Measurements from ENCODE around the gene CLIC3. TPM values are rescaled to one million over a fixed set of nuclear protein-coding genes. Genes with fewer than 3 reads are reported as not detected.
"Not testable (repeated sequence)": the region's sequence is repeated elsewhere in the genome, so short reads cannot be mapped to it uniquely, and the experiment has no call there.

Gene CLIC3
- total and polyA plus RNA-seq, 10 donors = 2.9 to 10.7 (median 5.4) TPM

DNA sequence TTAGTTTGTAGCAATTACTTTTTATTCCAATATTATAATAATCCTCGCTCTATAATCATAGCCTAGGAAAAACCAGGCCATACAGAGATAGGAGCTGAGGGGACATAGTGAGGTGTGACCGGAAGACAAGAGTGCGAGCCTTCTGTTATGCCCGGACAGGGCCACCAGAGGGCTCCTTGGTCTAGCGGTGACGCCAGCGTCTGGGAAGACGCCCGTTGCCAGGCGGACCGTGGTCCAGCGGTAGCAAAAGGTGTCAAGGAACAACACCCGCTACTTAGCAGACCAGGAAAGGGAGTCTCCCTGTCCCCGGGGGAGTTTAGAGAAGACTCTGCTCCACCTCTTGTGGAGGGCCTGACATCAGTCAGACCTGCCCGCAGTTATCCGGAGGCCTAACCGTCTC, 7.9 kb upstream of the CLIC3 start:
- Histone ChIP-seq H3K36me3 (peaks cover 0 to 21% (median 5%) of the 10 kb centered on the region in 6 donors), H3K4me1 (peaks cover 14 to 53% (median 25%) of the 10 kb centered on the region in 6 donors)
- H3K4me3 ChIP-seq; H3K9me3 ChIP-seq; DNase-seq; H3K27me3 ChIP-seq (replicated peaks in 1 of 7); intact Hi-C loops (cut with DNase I; ENCODE audit: low total_unique reads); H3K27ac ChIP-seq: not testable (repeated sequence)
- 36 to 48% (median 42%) methylated on average over 17 of the region's 17 CpGs for WGBS, 5 donors
- TF ChIP-seq, protein P1, sequence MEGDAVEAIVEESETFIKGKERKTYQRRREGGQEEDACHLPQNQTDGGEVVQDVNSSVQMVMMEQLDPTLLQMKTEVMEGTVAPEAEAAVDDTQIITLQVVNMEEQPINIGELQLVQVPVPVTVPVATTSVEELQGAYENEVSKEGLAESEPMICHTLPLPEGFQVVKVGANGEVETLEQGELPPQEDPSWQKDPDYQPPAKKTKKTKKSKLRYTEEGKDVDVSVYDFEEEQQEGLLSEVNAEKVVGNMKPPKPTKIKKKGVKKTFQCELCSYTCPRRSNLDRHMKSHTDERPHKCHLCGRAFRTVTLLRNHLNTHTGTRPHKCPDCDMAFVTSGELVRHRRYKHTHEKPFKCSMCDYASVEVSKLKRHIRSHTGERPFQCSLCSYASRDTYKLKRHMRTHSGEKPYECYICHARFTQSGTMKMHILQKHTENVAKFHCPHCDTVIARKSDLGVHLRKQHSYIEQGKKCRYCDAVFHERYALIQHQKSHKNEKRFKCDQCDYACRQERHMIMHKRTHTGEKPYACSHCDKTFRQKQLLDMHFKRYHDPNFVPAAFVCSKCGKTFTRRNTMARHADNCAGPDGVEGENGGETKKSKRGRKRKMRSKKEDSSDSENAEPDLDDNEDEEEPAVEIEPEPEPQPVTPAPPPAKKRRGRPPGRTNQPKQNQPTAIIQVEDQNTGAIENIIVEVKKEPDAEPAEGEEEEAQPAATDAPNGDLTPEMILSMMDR (IDR thresholded peaks at IDR 0.05 in 8 of 11, conservative IDR thresholded peaks at IDR 0.05 in 3 of 11) = peak in 10 of 11 experiments; percentile 19 to 72 (median 62)
- TF ChIP-seq POLR2AphosphoS5 (IDR thresholded peaks at IDR 0.05) = peak in 2 of 3 donors; percentile 11 to 26

DNA sequence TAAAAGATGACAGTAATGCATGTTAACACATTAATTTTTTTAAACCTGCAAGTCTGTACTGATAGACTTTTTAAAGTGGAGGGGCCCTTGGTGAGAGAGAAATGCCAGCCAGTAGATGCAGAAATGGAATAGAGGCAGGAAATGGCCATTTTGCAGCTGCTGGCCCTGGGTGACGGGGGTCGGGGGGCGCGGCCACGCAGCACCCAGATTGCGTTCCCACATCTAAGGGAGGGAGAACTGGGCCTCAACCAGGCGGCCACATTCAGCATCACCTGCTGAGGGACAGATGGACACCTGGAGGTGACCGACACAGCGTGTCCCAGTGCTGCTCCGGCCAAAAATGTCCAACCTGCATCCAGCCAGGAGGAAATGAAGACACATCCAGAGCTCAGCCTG, 6.3 kb upstream of the CLIC3 start:
- Histone ChIP-seq H3K4me1 (peaks cover 27 to 70% (median 41%) of the 10 kb centered on the region in 6 donors), H3K36me3 (peaks cover 0 to 6% (median 1%) of the 10 kb centered on the region in 6 donors), H3K27ac (no peak overlapping the region), H3K9me3 (no peaks in the 10 kb centered on the region), H3K27me3 (replicated peaks in 1 of 7) (no peaks in the 10 kb centered on the region), H3K4me3 (no peak overlapping the region)
- 81 to 87% (median 84%) methylated on average over 10 of the region's 10 CpGs for WGBS, 5 donors
- DNase-seq = no peak
- TF ChIP-seq POLR2A (IDR thresholded peaks at IDR 0.05) = no peak
- no peak for TF ChIP-seq POLR2AphosphoS5 (IDR thresholded peaks at IDR 0.05)
- TF ChIP-seq, protein P1 (IDR thresholded peaks at IDR 0.05 in 8 of 11, conservative IDR thresholded peaks at IDR 0.05 in 3 of 11) = no peak
- intact Hi-C loops (cut with DNase I; ENCODE audit: low total_unique reads) = no loop called here

DNA sequence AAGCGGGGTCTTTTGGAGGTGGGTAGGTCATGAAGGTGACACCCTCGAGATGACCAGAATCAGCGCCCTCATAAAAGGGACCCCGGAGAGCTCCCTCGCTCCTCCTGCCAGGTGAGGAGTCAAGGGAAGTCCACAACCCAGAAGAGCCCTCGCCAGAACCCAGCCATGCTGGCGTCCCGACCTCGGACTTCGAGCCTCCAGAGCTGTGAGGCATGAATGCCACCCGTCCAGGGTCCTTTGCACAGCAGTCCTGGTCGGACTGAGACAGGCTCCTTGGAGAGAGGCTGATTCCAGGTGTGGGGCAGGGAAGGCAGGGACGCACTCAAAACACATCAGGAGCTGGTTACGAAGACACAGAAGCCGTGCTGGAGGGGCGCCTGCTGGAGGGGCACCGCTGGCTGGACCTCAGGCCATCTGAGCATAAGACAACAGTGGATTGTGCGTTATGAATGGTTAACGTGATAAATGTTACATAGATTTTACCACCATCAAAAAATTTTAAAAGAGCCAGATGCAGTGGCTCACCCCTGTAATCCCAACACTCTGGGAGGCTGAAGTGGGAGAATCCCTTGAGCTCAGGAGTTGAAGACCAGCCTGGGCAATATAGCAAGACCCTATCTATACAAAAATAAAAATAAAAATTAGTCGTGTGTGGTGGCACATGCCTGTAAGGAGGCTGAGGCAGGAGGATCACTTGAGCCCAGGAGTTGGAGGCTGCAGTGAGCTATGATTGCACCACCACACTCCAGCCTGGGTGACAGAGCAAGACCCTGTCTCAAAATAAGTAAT, 5.7 kb upstream of the CLIC3 start:
- Histone ChIP-seq H3K27ac (no peak overlapping the region), H3K27me3 (replicated peaks in 1 of 7) (peaks cover 0 to 4% (median 0%) of the 10 kb centered on the region in 7 donors), H3K4me3 (no peak overlapping the region), H3K36me3 (no peaks in the 10 kb centered on the region), H3K9me3 (no peaks in the 10 kb centered on the region), H3K4me1 (peaks cover 32 to 75% (median 47%) of the 10 kb centered on the region in 6 donors)
- intact Hi-C loops (cut with DNase I; ENCODE audit: low total_unique reads) = no loop called here
- 87 to 91% (median 88%) methylated on average over 18 to 20 of the region's 20 CpGs for WGBS, 5 donors
- no peak for TF ChIP-seq POLR2AphosphoS5 (IDR thresholded peaks at IDR 0.05)
- TF ChIP-seq, protein P1 (IDR thresholded peaks at IDR 0.05 in 8 of 11, conservative IDR thresholded peaks at IDR 0.05 in 3 of 11) = no peak
- no peak for TF ChIP-seq POLR2A (IDR thresholded peaks at IDR 0.05)
- DNase-seq = no peak

DNA sequence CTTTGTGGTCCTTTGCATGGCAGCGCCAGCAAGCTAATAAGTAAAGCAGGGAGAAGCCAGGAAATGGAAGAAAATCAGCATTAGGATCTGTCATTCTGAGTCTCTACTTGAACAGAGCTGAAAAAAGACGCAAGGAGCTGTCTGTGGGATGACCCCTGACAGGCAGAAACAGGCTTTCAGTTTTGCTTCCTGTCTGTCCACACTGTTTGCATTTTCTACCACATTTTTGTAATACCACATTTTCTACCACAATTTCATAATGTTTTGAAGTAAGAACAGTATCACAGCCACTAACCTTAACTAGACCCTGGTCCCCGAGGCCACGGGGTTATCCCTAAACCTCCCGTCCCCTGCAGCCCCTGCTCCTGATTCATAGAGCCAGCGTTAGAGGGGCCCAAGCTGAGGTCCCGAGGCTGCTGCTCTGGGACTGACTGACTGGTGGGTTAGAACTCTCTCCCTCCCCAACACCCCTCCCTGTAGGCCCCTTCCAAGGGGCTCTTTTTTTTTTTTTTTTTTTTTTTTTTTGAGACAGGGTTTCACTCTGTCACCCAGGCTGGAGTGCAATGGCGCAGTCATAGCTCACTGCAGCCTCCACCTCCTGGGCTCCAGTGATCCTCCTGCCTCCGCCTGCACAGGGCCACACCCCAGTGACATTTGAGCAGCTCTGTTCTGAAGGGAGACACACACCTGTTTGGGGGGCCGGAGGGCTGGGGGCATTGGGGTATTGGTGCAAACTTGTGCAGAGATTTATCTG, 4.0 kb upstream of the CLIC3 start:
- peak overlapping the region in 1 of 8 donors; percentile 45 for H3K4me3 ChIP-seq
- peaks cover 47 to 76% (median 60%) of the 10 kb centered on the region in 6 donors for H3K4me1 ChIP-seq
- peaks cover 0 to 21% (median 0%) of the 10 kb centered on the region in 7 donors for H3K27me3 ChIP-seq (replicated peaks in 1 of 7)
- intact Hi-C loops (cut with DNase I; ENCODE audit: low total_unique reads) = no loop called here
- WGBS, 5 donors = 27 to 34% (median 30%) methylated on average over 10 of the region's 10 CpGs
- no peaks in the 10 kb centered on the region for H3K9me3 ChIP-seq
- TF ChIP-seq POLR2A (IDR thresholded peaks at IDR 0.05) = no peak
- TF ChIP-seq, protein P1 (IDR thresholded peaks at IDR 0.05 in 8 of 11, conservative IDR thresholded peaks at IDR 0.05 in 3 of 11) = no peak
- peak in 1 of 3 donors; percentile 52 for TF ChIP-seq POLR2AphosphoS5 (IDR thresholded peaks at IDR 0.05)
- H3K27ac ChIP-seq = peak overlapping the region; percentile 63 to 89 (median 82)
- no peaks in the 10 kb centered on the region for H3K36me3 ChIP-seq
- no peak for DNase-seq

Data from spleen (tissue), 11 donors.